GM18505 (cell line): ENCODE results near the gene CARMIL1.
"Not testable (repeated sequence)": the region's sequence is repeated elsewhere in the genome, so short reads cannot be mapped to it uniquely, and the experiment has no call there.

Source experiments
- ATAC-seq: cut with Tn5 transposase; IDR thresholded peaks from one replicate; pipeline ENCODE4 v1.9.1; 2021; ENCODE audit not compliant: unreplicated experiment
- POLR2A ChIP-seq: IDR thresholded peaks from 4 replicates; pipeline ENCODE4 v1.6.1; 2011; ENCODE audit warnings: borderline replicate concordance; ENCODE audit not compliant: insufficient read depth, insufficient read length; ENCODE audit errors: extremely low read depth

Gene CARMIL1

DNA sequence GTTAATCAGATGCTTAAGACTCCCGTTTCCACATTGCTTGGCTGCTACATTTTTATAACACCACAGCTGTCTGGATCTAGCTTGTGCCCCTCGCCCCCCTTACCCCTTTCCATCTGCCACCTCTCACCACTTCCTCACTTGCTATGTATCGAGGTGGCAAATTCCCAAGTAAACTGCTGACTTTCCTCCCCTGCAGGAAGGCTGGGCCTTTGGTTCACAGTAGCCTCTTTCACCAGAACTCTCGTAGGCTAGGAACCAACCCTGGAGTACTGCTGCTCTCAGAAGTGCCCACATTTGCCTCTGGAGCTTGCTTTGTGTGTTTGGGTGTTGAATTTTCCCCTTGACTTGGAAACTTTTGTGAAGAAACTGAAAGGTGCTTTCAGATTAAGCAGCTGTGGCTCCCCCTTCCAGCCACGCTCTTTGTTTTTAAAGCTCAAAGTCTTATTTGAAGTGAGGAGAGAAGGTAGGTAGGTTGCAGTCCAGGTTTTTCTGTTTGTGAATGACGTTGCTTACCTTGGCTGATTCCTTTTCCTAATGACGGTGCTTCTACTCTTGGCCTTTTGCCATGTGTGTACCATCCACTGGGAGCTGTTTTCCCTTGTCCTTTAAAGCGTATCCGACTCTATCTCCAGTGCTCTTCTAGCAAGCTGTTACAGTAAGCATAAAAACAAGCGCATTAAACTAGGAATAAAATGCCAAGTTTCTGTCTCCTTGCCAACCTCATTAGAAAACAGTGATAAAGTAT is 90.4 kb downstream of the CARMIL1 start:
- TF ChIP-seq POLR2A: no peak
- no peak for ATAC-seq

DNA sequence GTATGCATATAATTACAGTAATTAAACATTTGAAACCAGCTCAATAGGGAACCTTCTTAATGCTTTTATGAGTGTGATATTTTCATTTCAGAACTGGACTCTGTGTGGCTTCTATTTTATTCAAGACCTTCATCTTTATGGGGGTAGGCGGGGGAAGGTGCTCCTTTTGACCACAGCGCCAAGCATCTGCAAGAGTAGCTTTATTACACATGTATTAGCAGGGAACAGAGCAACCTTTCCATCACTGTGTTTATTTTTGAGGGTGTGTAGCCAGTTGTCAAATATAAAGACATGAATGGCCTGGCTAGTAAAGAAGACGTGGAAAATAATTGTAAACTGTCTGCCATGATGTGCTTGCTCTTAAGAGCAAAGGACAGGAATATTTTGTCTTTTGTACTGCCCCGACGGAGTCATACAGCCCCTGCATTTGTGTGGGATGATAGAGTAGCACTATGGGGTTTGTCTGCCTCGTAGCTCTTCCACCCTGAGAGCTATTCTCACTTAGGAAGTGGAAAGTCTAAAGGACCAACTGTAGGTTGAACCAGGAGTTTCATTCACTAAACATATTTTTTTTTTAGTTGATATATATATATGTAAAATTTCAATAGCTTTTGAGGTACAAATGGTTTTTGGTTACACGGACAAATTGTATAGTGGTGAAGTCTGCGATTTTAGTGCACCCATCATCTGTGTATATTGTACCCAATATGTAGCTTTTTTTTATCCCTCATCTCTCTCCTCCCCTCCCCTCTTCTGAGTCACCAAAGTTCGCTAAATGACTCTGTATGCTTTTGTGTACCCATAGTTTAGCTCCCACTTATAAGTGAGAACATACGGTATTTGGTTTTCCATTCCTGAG is 91.2 kb downstream of the CARMIL1 start:
- ATAC-seq: no peak
- TF ChIP-seq POLR2A: no peak

GRCh38 chr6:25371037-25371347 is 91.8 kb downstream of the CARMIL1 start:
- ATAC-seq: no peak
- no peak for TF ChIP-seq POLR2A

GRCh38 chr6:25375125-25375524 is 96.0 kb downstream of the CARMIL1 start:
- ATAC-seq: no peak

DNA sequence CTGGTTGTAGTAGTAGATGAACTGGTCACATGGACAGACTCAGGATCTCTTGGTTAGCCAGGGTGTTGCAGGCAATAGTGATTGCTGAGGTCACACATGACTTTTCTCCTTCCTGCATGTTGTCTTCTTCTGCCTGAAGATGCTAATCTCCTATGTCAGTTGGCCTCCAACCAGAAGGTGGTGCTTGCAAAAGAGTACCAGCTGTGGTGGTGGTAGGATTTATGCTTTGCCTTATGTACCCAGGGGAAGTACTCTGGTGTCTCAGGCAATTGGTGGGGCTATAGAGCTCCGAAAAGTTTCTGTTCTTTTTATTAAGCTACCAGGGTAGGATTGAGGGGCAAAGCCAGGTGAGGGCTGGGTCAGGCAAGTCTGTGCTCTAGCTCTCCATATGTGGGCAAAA is 98.5 kb downstream of the CARMIL1 start:
- TF ChIP-seq POLR2A: no peak
- no peak for ATAC-seq

More at GRCh38 chr6:25375125-25375524, 96.0 kb downstream of the CARMIL1 start:
- no peak for TF ChIP-seq POLR2A

DNA sequence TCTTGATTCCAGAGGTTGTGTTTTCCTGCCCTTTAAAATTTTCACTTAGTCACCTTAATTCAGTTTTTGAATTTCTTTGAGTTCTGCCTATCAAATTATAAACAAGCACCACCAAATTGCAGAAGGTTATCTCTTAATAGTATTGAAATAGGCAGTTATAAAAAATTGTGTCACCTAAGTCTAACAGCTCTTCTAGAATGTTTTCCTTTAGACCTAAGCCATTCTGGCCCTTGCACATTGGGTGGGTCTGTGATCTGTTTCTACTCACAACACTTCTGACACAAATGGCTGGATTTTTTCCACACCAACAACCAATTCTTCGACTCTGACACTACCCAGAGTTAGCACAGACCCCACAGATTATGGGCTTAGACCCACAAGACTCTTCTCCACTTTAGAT is 101.9 kb downstream of the CARMIL1 start:
- TF ChIP-seq POLR2A: no peak
- no peak for ATAC-seq

DNA sequence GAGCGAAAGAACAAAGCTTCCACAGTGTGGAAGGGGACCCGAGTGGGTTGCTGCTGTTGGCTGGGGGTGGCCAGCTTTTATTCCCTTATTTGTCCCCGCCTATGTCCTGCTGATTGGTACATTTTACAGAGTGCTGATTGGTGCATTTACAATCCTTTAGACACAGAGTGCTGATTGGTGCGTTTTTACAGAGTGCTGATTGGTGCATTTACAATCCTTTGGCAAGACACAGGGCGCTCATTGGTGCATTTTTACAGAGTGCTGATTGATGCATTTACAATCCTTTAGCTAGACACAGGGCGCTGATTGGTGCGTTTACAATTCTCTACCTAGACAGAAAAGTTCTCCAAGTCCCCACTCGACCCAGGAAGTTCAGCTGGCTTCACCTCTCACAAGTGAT is 103.3 kb downstream of the CARMIL1 start:
- ATAC-seq: not testable (repeated sequence)

- ATAC-seq: no peak
- no peak for TF ChIP-seq POLR2A
These were observed 105.1 kb downstream of the CARMIL1 start for GRCh38 chr6:25384234-25384633.

GRCh38 chr6:25384967-25385366 is 105.8 kb downstream of the CARMIL1 start:
- ATAC-seq: no peak
- TF ChIP-seq POLR2A: no peak

DNA sequence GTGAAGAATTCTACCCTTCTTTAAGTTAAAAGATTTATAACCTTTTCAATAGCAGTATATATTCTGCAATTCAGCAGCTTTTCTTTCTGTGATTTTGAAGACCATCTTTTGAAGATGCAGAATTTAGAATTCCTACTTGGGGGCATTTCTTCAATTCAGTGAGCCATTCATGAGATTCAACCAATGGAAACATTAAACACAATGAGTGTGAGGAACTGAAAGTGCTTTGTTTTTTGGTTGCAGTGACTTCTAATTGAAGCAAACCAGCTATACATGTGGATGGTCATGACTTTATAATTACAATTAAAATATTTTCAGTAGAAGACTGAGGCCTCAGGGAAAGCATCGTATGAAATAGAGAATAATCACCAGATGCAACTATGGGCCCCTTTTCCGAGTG is 108.3 kb downstream of the CARMIL1 start:
- no peak for TF ChIP-seq POLR2A
- ATAC-seq: no peak

DNA sequence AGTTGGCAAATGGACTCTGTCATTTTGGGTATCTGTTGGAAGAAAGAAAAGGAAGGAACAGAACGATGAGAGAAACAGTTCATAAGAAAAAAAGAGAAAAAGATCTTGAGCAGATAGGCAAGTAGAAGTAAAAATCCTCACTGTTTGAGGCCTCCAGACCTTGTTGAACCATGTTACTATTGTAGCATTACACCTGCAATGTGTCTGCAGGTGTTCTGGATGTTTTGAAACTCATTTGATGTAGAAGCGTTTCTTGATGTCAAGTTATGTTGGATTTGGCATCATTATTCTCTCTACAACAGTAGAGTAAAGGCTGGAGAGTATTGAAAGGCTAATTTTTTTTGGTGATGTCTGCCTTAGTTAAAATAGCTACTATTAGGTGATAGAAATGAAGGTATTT is 108.7 kb downstream of the CARMIL1 start:
- no peak for ATAC-seq
- no peak for TF ChIP-seq POLR2A

- no peak for TF ChIP-seq POLR2A
- no peak for ATAC-seq
These were observed 109.6 kb downstream of the CARMIL1 start for GRCh38 chr6:25388776-25389175.

- no peak for TF ChIP-seq POLR2A
- no peak for ATAC-seq
These were observed 110.3 kb downstream of the CARMIL1 start for GRCh38 chr6:25389471-25389870.

DNA sequence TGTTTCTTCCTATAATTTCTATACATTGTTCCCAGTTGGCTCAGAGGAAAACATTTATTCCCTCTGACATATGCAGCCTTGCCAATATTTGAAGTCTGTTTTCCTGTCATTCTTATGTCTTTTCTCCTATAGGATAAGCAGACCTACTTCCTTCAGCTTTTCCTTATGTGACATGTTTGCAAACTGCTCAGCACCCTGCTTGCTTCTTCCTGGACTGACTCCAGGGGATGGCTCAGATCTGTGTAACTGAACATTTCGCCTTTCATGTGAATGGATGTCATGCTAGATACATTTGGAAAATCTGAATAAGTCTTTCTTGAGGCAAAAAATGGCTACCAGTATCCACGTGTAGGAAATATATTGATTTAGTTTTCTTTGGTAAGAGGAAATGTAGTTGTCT is 113.2 kb downstream of the CARMIL1 start:
- TF ChIP-seq POLR2A: no peak

GRCh38 chr6:25395731-25396130 is 116.6 kb downstream of the CARMIL1 start:
- ATAC-seq: no peak
- no peak for TF ChIP-seq POLR2A

More for the DNA sequence above, 113.2 kb downstream of the CARMIL1 start:
- ATAC-seq: no peak

DNA sequence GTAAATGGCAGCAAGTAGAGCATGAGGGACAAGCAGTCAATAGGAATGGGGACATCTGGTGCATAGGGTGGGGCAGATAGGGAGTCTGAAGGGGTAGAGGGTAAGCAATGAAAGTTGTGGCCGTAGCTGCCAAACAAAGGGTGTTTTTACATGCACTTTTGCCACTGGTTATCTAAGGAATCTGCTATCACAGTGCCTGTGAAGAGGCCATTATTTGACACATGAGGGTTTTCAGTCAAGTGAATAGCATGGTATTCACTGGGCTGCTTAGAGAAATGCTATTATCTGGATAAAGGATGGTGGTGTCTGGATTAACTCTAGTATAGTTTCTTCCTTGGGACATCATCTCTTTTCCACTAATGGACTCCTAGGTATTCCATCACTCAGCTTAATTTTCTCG is 118.2 kb downstream of the CARMIL1 start:
- TF ChIP-seq POLR2A: no peak

More for the DNA sequence above, 118.2 kb downstream of the CARMIL1 start:
- no peak for ATAC-seq
